GM19238 (cell line): ENCODE measurements around the gene SRD5A1.
"Not testable (repeated sequence)": the region's sequence is repeated elsewhere in the genome, so short reads cannot be mapped to it uniquely, and the experiment has no call there.

ENCODE experiments used
- DNase-seq: peaks from one replicate; pipeline ENCODE4 v3.0.0; 2011; ENCODE audit warnings: low spot score; ENCODE audit not compliant: insufficient read length

The SRD5A1 gene

DNA sequence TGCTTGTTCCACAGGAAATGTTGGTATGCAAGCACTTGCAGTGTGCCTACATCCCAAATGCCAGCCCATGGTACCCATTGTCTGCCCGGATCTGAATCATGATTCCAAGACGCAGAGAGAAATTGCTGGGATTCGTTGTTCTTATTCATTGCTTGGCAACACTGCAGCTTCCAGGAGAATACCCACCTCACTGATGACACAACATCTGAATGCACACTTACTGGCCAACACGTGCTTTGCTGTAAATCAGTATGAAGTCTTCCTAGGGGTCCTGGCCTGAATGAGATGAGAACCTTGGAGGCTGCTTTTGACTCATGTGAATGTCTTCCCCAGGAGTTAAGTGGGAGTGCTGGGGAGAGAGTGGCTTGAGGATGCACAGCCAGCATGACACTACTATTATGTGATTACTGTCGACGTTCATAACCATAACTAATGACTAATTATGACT lies 11.6 kb downstream of the SRD5A1 start:
- no peak for DNase-seq

DNA sequence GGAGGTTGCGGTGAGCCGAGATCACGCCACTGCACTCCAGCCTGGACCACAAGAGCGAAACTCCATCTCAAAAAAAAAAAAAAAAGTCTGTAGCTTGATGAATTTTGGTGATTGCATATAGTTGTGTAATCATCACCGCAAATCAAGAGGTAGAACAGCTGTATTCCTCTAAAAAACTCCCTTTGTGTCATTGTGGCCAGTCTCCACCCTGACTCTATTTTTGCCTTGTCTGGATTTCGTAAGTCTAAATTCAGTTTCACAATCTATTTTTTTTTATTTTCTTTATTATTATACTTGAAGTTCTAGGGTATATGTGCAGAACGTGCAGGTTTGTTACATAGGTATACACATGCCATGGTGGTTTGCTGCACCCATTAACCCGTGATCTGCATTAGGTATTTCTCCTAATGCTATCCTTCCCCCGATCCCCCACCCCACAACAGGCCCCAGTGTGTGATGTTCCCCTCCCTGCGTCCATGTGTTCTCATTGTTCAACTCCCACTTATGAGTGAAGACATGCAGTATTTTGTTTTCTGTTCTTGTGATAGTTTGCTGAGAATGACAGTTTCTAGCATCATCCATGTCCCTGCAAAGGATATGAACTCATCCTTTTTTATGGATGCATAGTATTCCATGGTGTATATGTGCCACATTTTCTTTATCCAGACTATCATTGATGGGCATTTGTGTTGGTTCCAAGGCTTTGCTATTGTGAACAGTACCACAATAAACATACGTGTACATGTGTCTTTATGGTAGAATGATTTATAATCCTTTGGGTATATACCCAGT lies 12.5 kb downstream of the SRD5A1 start:
- DNase-seq, result not testable (repeated sequence)

DNA sequence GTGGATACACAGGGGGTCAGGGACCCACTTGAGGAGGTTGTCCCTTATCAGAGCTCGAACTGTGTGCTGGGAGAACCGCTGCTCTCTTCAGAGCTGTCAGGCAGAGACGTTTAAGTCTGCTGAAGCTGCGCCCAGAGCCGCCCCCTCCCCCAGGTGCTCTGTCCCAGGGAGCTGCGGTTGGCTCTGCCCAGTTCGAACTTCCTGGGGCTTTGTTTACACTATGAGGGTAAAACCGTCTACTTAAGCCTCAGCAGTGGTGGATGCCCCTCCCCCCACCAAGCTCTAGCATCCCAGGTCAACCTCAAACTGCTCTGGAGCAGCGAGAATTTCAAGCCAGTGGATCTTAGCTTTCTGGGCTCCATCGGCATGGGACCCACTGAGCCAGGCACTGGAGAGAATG lies 15.9 kb downstream of the SRD5A1 start:
- DNase-seq, result no peak

DNA sequence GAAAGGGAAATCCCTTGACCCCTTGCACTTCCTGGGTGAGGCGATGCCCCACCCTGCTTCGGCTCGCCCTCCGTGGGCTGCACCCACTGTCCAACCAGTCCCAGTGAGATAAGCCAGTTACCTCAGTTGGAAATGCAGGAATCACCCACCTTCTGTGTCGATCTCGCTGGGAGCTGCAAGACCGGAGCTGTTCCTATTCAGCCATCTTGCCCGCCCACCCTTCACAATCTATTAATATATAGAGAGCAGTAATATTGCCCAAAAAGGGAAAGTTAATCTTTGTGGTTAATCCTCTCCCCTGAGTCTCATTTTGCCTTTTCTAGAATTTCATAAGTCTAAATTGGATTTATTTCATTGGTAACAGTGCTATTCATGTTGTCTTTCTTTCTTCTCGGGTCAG lies 16.4 kb downstream of the SRD5A1 start:
- DNase-seq, result no peak

DNA sequence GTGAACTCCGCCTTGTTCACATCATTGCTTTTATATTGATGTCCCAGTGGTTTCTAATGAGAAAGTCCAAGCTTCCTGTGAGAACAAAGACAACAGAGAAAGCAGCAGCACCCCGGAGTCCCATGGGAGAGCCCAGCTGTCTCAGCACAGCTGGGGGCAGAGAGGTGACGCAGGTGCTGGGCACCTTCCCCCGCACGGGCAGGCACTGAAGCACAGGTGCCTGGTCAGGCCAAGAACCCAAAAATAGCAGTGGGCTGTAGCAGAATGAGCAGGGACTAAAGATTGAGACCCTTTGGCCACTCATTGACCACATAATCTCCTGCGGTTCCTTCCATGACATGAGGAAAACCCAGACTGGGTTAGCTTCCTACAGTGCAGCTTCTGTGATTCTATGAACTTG lies 18.8 kb downstream of the SRD5A1 start:
- no peak for DNase-seq

DNA sequence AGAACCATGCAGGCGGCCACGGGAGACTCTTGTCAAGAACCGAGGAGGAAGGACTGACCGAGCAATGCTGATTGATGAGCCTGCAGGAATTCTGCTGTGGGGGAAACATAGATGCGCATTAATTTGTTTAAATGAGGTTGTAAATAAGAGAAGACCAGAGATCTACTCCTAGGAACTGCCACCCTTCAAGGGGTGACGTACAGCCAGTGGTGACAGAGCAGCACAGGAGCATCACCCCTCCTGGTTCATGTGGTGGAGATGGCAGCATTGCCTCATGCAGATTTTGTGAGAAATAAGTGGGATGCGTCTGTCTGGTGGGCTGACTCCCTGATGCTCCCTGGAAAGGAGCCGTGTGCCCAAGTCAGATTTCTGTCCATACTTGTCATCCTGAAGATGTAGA lies 22.2 kb downstream of the SRD5A1 start:
- no peak for DNase-seq

DNA sequence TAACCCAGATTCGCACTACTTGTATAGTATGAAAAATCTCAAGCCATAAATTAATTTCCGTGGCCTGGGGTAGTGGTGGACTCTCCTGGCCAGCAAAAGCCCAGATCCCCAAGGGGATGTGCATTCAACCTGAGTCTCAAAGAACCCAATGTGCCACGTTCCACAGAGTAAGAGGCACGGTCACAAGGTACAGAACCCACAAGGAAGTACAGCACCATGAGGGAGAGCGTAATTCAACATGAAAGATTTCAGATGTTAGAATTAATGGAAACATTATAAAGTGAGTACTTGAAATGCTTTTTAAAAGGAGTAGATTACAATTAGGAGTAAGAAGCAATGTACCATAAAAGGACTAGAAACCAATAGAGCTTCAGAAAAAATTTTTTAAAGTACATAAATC lies 23.4 kb downstream of the SRD5A1 start:
- DNase-seq, result no peak

DNA sequence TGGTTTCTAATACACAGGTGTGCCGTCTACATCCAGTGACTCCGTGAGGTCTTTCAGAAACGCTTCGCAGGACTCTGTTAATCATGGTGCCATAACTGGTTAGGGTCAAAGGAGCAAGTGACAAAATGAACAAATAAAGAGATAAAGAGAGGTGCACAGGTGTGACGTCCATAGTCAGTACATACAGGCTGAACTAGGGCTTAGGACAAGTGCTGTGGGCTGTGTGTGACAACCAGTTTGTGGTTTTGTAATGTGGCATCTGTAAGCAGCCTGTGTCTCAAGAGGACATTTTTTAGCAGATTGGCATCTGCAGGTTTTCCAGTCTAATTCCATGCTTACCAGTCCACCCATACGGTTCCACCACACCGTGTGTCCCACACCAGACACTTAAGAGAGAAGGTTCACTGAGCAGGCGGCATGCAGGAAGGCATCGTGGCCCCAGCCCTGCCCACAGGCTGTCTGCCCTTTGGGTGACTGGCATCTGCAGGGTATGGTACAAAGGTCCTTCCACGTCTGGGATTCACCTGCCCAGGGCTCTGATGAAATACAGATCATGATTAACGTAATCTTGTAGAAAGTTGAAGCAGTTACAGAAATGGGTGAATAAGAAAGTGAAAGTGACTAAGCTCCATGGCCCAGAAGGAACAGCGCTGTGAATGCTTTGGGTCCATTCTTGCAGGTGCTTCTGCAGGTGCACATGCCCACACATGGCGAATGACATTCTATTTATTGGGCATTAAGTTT lies 26.9 kb downstream of the SRD5A1 start:
- DNase-seq, result peak; percentile 49

DNA sequence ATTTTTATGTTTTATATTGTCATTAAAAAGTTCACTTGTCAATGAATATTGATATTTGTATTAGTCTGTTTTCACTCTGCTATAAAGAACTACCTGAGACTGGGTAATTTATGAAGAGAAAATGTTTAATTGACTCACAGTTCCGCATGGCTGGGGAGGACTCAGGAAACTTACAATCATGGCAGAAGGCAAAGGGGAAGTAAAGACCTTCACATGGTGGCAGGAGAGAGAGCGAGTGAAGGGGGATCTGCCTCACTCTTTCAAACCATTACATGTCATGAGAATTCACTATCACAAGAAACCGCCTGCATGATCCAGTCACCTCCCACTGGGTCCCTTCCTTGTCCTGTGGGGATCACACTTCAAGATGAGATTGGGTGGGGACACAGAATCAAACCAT lies 27.4 kb downstream of the SRD5A1 start:
- DNase-seq, result no peak

DNA sequence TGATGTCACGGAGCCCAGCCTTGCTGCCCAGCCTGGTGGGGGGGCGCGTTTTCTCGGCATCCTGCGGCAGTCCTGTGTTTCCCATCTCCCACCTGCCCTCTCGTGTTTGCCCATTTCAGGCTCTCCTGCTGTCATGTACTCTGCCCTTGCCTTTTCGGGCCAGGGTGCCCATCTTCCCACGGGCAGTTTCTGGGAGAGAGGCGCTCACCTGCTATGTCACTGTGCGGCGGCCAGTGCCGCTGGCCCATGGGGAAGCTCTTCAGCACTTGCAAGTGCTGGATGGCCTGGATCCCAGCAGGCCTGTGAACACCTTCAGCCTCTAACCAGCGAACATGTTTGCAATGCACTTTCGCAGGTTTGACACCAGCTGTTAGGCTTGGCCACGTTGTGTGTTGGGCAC lies 33.5 kb downstream of the SRD5A1 start:
- DNase-seq, result no peak

DNA sequence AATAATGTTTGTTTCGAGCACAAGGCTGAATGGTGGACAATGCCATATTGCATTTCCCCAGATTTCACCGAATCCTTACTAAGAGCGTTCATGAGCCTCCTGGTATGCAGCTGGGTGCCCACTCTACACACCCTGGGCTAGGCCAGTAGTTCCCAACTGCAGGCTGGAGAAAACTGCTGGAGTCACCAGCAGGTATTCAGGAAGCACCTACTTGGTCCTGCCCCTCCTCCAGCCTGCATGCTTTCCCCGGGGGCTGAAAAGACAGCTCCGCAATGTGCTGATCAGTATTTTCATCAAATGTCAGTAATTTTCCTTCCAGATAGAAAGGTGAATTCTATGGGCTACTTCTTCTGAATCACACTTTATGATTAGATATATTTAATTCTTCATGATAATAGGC lies 34.4 kb downstream of the SRD5A1 start:
- DNase-seq, result no peak

DNA sequence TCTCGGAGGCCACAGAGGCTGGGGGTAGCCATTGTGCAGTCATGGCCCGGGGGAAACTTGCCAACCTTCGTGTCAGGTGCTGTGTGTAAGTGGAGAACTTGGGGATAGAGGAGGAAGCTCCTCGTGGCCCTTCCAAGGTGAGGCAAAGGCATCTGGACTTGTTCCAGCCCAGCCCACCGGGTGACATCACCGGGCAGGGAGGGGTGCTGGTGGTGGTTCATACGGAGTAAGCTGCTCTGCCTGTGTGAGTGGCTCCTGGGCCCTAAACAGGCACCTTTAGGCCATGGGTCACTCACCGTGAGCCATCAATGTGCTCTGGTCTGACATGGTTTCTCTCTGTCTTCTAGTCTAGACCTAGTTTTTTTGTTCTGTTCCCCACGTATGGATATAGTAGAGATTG lies 35.5 kb downstream of the SRD5A1 start:
- not testable (repeated sequence) for DNase-seq

DNA sequence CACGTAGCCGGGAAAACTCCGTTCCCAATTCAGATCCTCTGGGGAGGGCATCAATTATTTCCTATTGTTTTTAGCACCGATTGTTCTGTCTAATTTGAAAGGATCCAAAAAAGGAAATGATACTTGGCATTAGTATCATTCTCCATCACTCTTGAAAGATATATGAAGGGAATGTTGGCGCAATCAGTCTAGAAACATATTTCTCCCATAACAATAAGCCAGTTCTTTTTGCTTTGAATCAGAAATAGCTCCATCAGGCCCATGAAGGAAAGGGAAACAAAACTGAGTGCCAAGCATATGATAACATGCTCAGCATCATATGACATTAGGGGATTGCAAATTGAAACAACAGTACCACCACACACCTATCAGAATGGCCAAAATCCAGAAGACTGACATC lies 39.8 kb downstream of the SRD5A1 start:
- DNase-seq, result no peak

DNA sequence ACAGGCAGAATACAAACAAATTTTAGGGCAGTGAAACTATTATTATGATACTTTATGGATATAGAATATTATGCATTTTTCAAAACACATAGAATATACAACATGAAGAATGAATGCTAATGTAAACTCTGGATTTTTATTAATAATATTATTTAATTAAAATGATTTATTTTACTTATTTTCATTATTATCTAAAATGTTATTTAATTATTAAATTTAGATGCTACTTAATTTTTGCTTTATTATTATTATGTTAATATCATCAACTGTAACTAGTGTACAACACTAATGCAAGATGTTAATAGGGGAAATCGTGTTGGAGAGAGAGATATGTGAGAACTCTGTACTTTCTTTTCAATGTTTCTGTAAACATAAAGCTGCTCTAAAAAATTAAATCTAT lies 40.7 kb downstream of the SRD5A1 start:
- no peak for DNase-seq

DNA sequence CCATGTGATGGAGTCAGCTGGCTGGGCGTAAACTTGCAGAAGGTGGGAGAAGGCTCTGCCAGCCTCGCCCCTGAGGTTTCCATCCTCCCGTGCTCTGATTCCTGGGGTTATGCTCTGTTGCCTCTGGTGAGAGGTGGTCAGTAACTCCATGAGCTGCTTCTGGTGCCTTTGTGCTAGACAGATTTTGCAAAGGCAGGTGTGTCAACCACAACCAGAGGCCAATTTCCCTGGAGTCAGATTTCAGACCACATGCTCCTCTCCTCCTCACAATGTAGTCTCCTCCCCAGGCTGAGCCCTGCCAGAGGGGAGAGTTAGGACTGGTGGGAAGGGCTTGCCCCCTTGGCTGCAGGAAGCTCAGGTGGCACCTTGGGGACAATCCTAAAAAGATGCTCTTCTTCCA lies 41.2 kb downstream of the SRD5A1 start:
- DNase-seq, result no peak

DNA sequence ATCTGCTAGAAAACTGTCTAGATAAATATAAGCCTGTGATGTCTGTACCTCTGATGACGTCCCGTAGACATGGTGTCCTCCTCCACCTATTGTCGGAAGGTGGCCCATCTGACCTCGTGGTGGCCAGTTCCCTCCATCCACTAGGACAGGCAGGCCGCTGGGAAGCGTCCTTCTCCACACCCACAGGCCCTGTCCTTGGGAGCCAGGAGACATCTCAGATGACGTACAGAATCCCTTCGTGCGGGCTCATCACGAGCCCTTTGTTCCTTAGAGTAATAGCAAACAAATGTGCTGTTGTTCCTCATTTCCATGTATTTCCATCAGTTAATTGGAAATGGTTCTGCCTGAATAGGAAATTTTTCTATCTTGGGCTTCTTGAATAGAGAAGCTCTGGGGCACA lies 41.6 kb downstream of the SRD5A1 start:
- DNase-seq, result no peak

DNA sequence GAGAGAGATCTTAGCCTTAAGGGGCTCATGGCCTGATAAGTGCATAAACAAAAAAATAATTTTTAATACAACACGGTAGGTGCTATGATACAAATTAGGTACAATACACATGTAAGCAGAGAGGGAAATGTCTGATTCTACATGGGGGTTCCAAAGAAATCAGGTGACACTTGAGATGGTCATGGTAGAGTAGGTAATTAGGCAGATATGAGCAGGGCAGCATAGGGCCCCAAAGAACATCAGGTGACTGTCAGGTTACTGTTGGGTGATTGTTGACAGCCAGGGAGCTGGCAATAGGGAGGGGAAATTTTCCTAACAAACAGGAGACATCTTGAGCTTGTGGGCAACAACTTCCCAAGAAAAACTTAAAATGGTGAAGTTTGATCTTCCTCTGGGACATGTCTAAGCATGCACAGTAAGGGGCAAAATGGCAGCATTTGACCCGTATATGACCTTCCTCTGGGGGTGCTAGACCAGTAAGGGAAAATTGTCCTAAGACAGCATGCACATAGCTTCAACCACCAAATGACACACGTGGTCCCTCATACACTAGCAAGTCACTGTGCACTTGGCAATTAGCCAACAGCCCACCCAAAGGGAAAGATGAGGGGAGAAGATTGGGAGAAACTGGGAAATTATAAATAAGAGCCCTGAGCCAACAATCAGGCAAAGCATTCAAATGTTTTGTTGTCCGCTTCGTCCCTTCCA lies 42.7 kb downstream of the SRD5A1 start:
- no peak for DNase-seq

DNA sequence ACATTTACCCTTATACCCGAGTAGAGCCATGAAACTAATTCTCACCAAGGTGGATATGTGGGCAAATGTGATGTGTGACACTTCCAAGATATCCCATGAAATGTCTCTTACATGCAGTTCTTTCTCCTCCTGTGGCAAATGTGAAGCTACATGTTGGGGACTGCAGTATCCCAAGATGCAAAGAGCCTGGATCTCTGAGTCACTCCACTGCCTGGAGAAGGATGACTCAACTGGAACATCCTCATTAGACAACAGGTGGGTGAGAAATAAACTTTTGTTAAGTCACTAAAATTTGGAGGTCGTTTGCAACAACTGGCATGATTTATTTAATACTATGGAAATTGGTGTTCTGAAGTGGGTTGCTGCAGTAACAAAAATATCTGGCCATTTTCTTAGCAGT lies 43.5 kb downstream of the SRD5A1 start:
- DNase-seq, result no peak

DNA sequence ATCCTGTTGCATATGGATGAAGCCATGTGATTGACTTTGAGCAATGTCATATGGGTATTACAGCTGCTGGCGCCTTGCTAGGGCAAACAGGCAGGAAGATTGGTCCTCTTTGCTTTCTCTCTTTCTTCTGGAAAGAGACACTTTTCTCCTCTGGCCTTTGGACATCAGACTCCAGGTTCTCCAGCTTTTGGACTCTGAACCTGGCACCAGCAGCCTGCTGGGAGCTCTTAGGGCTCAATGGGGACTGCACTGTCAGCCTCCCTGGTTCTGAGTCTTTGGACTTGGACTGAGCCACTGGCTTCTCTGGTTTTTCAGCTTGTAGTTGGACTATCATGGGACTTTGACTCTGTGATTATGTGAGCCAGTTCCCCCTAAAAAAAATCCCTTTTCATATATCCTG lies 45.1 kb downstream of the SRD5A1 start:
- no peak for DNase-seq

DNA sequence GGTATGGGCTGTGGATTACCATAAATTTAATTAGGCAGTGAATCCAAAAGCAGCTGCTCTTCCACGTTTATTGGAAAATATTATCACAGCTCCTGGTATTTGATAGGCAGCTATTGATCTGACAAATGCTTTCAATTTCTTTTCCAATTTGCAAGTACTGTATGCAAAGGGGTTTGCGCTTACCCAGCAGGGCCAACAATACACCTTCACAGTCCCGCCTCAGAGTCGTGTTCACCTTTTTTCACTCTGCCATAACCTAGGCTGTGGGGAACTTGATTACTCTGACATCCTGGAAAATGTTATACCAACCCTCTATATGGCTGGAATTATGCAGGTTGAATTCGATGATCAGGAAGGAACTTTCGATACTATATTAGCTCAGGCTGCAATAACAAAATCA lies 47.7 kb downstream of the SRD5A1 start:
- DNase-seq, result no peak

DNA sequence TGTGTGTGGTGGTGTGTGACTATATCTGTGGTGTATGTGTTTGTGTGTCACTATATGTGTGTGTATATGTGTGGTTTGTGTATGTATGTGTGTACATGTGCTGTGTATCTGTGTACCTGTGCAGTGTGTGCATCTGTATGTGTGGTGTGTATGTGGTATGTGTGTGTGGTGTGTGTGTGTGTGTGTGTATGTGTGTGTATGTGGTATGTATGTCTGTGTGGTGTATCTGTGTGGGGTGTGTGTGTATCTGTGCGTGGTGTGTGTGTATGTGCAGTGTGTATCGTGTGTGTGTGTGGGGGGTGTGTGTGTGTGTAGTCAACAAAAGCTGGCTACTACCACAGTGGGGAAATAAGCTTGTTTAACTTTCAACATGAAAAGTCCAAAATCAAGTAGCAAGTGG lies 48.4 kb downstream of the SRD5A1 start:
- no peak for DNase-seq

DNA sequence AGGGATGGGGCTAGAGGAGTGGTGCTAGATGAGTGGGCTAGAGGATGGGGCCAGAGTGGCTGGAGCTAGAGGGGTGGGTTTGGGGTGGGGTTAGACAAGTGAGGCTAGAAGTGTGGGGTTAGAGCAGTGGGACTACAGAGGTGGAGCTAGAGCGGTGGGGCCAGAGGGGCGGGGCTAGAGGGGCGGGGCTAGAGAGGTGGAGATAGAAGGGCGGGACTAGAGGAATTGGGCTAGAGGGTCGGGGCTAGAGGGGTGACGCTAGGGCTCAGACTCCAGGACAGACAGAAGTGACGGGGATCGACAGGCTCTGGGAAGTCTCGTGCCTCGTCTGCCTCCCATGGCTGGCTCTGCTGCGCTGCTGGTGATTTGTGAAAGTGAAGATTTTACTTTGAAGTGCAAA lies 49.0 kb downstream of the SRD5A1 start:
- no peak for DNase-seq
